ENCODE results near the gene DCST1. TPM values are rescaled to one million over a fixed set of nuclear protein-coding genes. Genes with fewer than 3 reads are reported as not detected.

The DCST1 gene
- total and polyA plus RNA-seq, 2 of the 8 experiments (the other 6 are each of a cell fraction or from before 2014, with no cell fraction given): not detected

GRCh38 chr1:155014709-155015508 lies 18.7 kb upstream of the DCST1 start (continued):
- TF ChIP-seq SIN3A (conservative IDR thresholded peaks at IDR 0.05 in 1 of 2, IDR thresholded peaks at IDR 0.05 in 1 of 2; ENCODE audit: low read depth in 1 of 2, low read length in 2 of 2) (no peak), ATF3 (IDR thresholded peaks at IDR 0.05; ENCODE audit: insufficient read depth, low read depth, low read length) (no peak), HDAC2 (IDR thresholded peaks at IDR 0.05; ENCODE audit: borderline replicate concordance in 1 of 2, low read depth in 2 of 2, low read length in 2 of 2) (no peak), SIRT6 (IDR thresholded peaks at IDR 0.05; ENCODE audit: low read length) (no peak)
